Trophoblast cell (in vitro differentiated cells and primary cell): ENCODE data around the gene FOSB. TPM values are rescaled to one million over a fixed set of nuclear protein-coding genes. Genes with fewer than 3 reads are reported as not detected.

ENCODE experiments used
- DNase-seq, 2 donors: peaks; one replicate each; pipeline ENCODE4 v3.0.0-alpha.2; 2016
- H2AFZ ChIP-seq: 2 replicates; pipeline ENCODE4 v1.6.1; 2013; ENCODE audit warnings: low read length, moderate library complexity, mild to moderate bottlenecking; ENCODE audit not compliant: insufficient read depth, poor library complexity
- H2AK5ac ChIP-seq: 2 replicates; pipeline ENCODE4 v1.6.1; 2013; ENCODE audit warnings: mild to moderate bottlenecking, low read length
- H2BK120ac ChIP-seq: 2 replicates; pipeline ENCODE4 v1.6.1; 2013; ENCODE audit warnings: low read length, mild to moderate bottlenecking, moderate library complexity; ENCODE audit not compliant: insufficient read depth, poor library complexity
- H2BK12ac ChIP-seq: 2 replicates; pipeline ENCODE4 v1.6.1; 2013; ENCODE audit warnings: mild to moderate bottlenecking, low read length, moderate library complexity
- H2BK5ac ChIP-seq: 2 replicates; pipeline ENCODE4 v1.6.1; 2013; ENCODE audit warnings: low read length, low read depth, moderate library complexity, mild to moderate bottlenecking; ENCODE audit not compliant: poor library complexity
- H3K14ac ChIP-seq: 2 replicates; pipeline ENCODE4 v1.6.1; 2013; ENCODE audit warnings: mild to moderate bottlenecking, low read length
- H3K18ac ChIP-seq: 2 replicates; pipeline ENCODE4 v1.6.1; 2013; ENCODE audit warnings: mild to moderate bottlenecking, low read length
- H3K23ac ChIP-seq: 2 replicates; pipeline ENCODE4 v1.6.1; 2013; ENCODE audit warnings: low read length
- H3K27ac ChIP-seq: 2 replicates; pipeline ENCODE4 v1.5.1; 2013; ENCODE audit warnings: low read depth, mild to moderate bottlenecking, inconsistent platforms, low read length, moderate library complexity
- H3K27me3 ChIP-seq: 2 replicates; pipeline ENCODE4 v1.6.1; 2013; ENCODE audit warnings: inconsistent platforms, mild to moderate bottlenecking, low read length, moderate library complexity; ENCODE audit not compliant: insufficient read depth
- H3K36me3 ChIP-seq, 2 experiments: 1 replicate in 1 of 2; 2 replicates in 1 of 2; pipeline ENCODE4 v1.6.1; 2013; ENCODE audit warnings: low read length in 2 of 2, mild to moderate bottlenecking in 2 of 2, moderate library complexity in 1 of 2; ENCODE audit not compliant: insufficient read depth in 2 of 2, control insufficient read depth in 1 of 2
- H3K4ac ChIP-seq: 2 replicates; pipeline ENCODE4 v1.6.1; 2013; ENCODE audit warnings: low read depth, mild to moderate bottlenecking, low read length, moderate library complexity
- H3K4me1 ChIP-seq, 2 experiments: 1 replicate in 1 of 2; 2 replicates in 1 of 2; pipeline ENCODE4 v1.6.1; 2013; ENCODE audit warnings: low read length in 2 of 2, mild to moderate bottlenecking in 2 of 2, moderate library complexity in 1 of 2; ENCODE audit not compliant: insufficient read depth in 2 of 2, control insufficient read depth in 1 of 2
- H3K4me2 ChIP-seq: 2 replicates; pipeline ENCODE4 v1.6.1; 2013; ENCODE audit warnings: inconsistent platforms, mild to moderate bottlenecking, low read length, moderate library complexity
- H3K4me3 ChIP-seq: 2 replicates; pipeline ENCODE4 v1.5.1; 2013; ENCODE audit warnings: mild to moderate bottlenecking, low read depth, low read length, inconsistent platforms
- H3K79me1 ChIP-seq: one replicate; pipeline ENCODE4 v1.6.1; 2013; ENCODE audit warnings: low read length
- H3K79me2 ChIP-seq: 2 replicates; pipeline ENCODE4 v1.6.1; 2013; ENCODE audit warnings: low read length, mild to moderate bottlenecking; ENCODE audit not compliant: control insufficient read depth, insufficient read depth, poor library complexity
- H3K9ac ChIP-seq: 2 replicates; pipeline ENCODE4 v1.6.1; 2013; ENCODE audit warnings: mild to moderate bottlenecking, low read length
- H3K9me3 ChIP-seq: 2 replicates; pipeline ENCODE4 v1.6.1; 2013; ENCODE audit warnings: low read depth, mild to moderate bottlenecking, control low read depth, inconsistent platforms, low read length; ENCODE audit not compliant: insufficient read depth
- H4K12ac ChIP-seq: 2 replicates; pipeline ENCODE4 v1.6.1; 2013; ENCODE audit warnings: low read depth, mild to moderate bottlenecking, low read length, moderate library complexity
- H4K8ac ChIP-seq: 2 replicates; pipeline ENCODE4 v1.6.1; 2013; ENCODE audit warnings: low read depth, mild to moderate bottlenecking, low read length, moderate library complexity
- H4K91ac ChIP-seq: one replicate; pipeline ENCODE4 v1.6.1; 2013; ENCODE audit warnings: low read depth, mild to moderate bottlenecking, low read length, moderate library complexity
- WGBS: extraction: QIAGEN DNeasy Blood & Tissue Kit; methylation state at CpG from one replicate; pipeline ENCODE4 v1.1.7; 2013; ENCODE audit warnings: missing lambda C conversion rate; ENCODE audit not compliant: insufficient read length, insufficient coverage; ENCODE audit errors: extremely low coverage; 5-methylcytosine and 5-hydroxymethylcytosine counted together
- polyA plus RNA-seq: library from polyadenylated mRNA; stranded (reverse); fragments of 200-250 nt; gene quantifications from 2 replicates; pipeline ENCODE4 v1.2.3, GENCODE V29; 2013

The FOSB gene
- 37.2 and 40.1 TPM in 2 replicates for polyA plus RNA-seq

- DNase-seq = peak; percentile 96 to 99
- Histone ChIP-seq H4K12ac (peak within 1 kb of the TSS; percentile 39), H3K79me1 (peaks cover 9% of the 10 kb centered on the region), H4K8ac (peak within 1 kb of the TSS; percentile 77), H2BK120ac (peak within 1 kb of the TSS; percentile 7), H3K4me2 (peak within 1 kb of the TSS; percentile 98), H3K27me3 (no peaks in the 10 kb centered on the region), H3K27ac (peak within 1 kb of the TSS; percentile 26), H2BK12ac (peak within 1 kb of the TSS; percentile 7), H2BK5ac (peak within 1 kb of the TSS; percentile 74), H3K9me3 (peaks cover 4% of the 10 kb centered on the region), H3K9ac (peak within 1 kb of the TSS; percentile 76), H3K23ac (no peak within 1 kb of the TSS), H3K4me1 (peaks cover 11 to 14% of the 10 kb centered on the region in 2 experiments), H3K4me3 (peak within 1 kb of the TSS; percentile 76), H3K79me2 (peaks cover 2% of the 10 kb centered on the region), H3K36me3 (peaks cover 10 to 13% of the 10 kb centered on the region in 2 experiments), H3K18ac (peak within 1 kb of the TSS; percentile 30), H2AK5ac (no peak within 1 kb of the TSS), H2AFZ (peak within 1 kb of the TSS; percentile 78), H3K14ac (peak within 1 kb of the TSS; percentile 9), H4K91ac (peak within 1 kb of the TSS; percentile 70), H3K4ac (no peak within 1 kb of the TSS)
- WGBS = no CpG with 5 or more reads among the region's 56 CpGs
Observed at GRCh38 chr19:45467456-45468158, at the start of gene FOSB. FOSB (plus strand) TSS chr19:45467996; CDS start chr19:45468587, 591 bp downstream.

GRCh38 chr19:45418802-45419201 lies 49.0 kb upstream of the FOSB start:
- H3K4me2 ChIP-seq = no peak overlapping the region
- H4K91ac ChIP-seq = peak overlapping the region; percentile 26
- H3K4ac ChIP-seq = no peak overlapping the region
- no peak overlapping the region for H2BK5ac ChIP-seq
- H3K79me1 ChIP-seq = peaks cover 8% of the 10 kb centered on the region
- peaks cover 20 to 40% of the 10 kb centered on the region in 2 experiments for H3K36me3 ChIP-seq
- no peak overlapping the region for H3K14ac ChIP-seq
- no peaks in the 10 kb centered on the region for H3K27me3 ChIP-seq
- peaks cover 11 to 16% of the 10 kb centered on the region in 2 experiments for H3K4me1 ChIP-seq
- peak overlapping the region; percentile 10 for H2BK12ac ChIP-seq
- no peaks in the 10 kb centered on the region for H3K9me3 ChIP-seq
- no peak overlapping the region for H3K23ac ChIP-seq
- no peak for DNase-seq
- no peak overlapping the region for H3K18ac ChIP-seq
- no peak overlapping the region for H3K9ac ChIP-seq
- no peak overlapping the region for H3K4me3 ChIP-seq
- no peak overlapping the region for H2BK120ac ChIP-seq
- peak overlapping the region; percentile 75 for H3K27ac ChIP-seq
- H4K12ac ChIP-seq = no peak overlapping the region
- WGBS = no CpG with 5 or more reads among the region's 9 CpGs
- no peak overlapping the region for H4K8ac ChIP-seq
- no peak overlapping the region for H2AFZ ChIP-seq
- no peak overlapping the region for H2AK5ac ChIP-seq
- H3K79me2 ChIP-seq = peaks cover 4% of the 10 kb centered on the region

GRCh38 chr19:45419396-45419795 lies 48.4 kb upstream of the FOSB start:
- Histone ChIP-seq H2AFZ (no peak overlapping the region), H3K9ac (no peak overlapping the region), H4K8ac (no peak overlapping the region), H3K36me3 (peaks cover 17 to 36% of the 10 kb centered on the region in 2 experiments), H3K23ac (no peak overlapping the region), H4K12ac (no peak overlapping the region), H2AK5ac (no peak overlapping the region), H3K4ac (no peak overlapping the region), H3K79me1 (peaks cover 13% of the 10 kb centered on the region), H3K27me3 (no peaks in the 10 kb centered on the region), H3K4me2 (no peak overlapping the region), H3K4me3 (no peak overlapping the region), H3K14ac (peak overlapping the region; percentile 16), H3K4me1 (peaks cover 11 to 16% of the 10 kb centered on the region in 2 experiments), H2BK5ac (no peak overlapping the region), H3K9me3 (no peaks in the 10 kb centered on the region), H3K18ac (peak overlapping the region; percentile 21), H3K79me2 (peaks cover 8% of the 10 kb centered on the region), H4K91ac (peak overlapping the region; percentile 4), H2BK120ac (peak overlapping the region; percentile 14), H3K27ac (peak overlapping the region; percentile 75), H2BK12ac (peak overlapping the region; percentile 3)
- no peak for DNase-seq
- WGBS = no CpG with 5 or more reads among the region's 4 CpGs

- Histone ChIP-seq H2AFZ (no peak overlapping the region), H3K18ac (no peak overlapping the region), H3K9me3 (no peaks in the 10 kb centered on the region), H3K4me1 (peaks cover 11 to 16% of the 10 kb centered on the region in 2 experiments), H4K12ac (no peak overlapping the region), H4K91ac (no peak overlapping the region), H3K36me3 (peaks cover 12 to 31% of the 10 kb centered on the region in 2 experiments), H2BK120ac (no peak overlapping the region), H3K27ac (no peak overlapping the region), H3K4ac (no peak overlapping the region), H2BK5ac (no peak overlapping the region), H2AK5ac (no peak overlapping the region), H2BK12ac (no peak overlapping the region), H3K23ac (no peak overlapping the region), H3K4me2 (no peak overlapping the region), H3K4me3 (no peak overlapping the region), H3K14ac (no peak overlapping the region), H3K79me1 (peaks cover 13% of the 10 kb centered on the region), H3K27me3 (no peaks in the 10 kb centered on the region), H3K79me2 (peaks cover 8% of the 10 kb centered on the region), H4K8ac (no peak overlapping the region), H3K9ac (no peak overlapping the region)
- DNase-seq = no peak
- no CpG with 5 or more reads among the region's 3 CpGs for WGBS
Observed at GRCh38 chr19:45419895-45420294, 47.9 kb upstream of the FOSB start.
